ENCODE data around the gene CDV3.

The CDV3 gene

DNA sequence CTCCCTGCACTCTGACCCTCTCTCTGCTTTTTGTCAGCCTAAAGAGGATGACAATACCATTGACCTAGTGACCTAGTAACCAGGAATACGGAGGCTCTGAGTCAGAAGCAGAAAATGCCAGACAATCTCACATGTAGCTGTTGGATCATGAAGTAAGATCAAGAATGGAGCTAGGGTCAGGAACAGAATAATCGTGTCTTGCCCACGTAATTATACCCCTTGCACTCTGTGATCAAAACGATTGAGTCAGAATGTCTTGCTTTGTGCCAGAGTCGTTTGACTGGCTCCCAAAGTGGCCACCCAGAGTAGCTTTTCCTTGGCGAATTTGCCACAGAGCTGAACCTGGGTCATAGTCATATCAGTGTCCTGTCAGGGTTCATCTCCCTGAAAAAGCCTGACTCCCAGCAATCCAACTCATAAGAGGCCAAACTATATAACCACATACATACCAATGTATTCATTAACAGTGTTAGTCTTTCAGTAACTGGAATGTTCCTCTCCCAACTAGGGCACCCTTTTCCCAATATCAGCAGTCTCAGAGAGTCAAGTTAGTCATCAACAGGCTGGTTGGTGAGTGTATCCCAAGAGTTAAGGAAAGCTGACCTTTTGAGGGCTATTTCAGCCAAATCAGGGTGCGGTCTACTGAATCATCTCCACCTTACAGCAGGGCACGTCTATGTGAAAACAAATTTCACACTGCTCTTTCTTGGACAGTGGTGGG lies 5.0 kb upstream of the CDV3 start:
- DNase-seq (ENCODE audit: low spot score), result no peak

DNA sequence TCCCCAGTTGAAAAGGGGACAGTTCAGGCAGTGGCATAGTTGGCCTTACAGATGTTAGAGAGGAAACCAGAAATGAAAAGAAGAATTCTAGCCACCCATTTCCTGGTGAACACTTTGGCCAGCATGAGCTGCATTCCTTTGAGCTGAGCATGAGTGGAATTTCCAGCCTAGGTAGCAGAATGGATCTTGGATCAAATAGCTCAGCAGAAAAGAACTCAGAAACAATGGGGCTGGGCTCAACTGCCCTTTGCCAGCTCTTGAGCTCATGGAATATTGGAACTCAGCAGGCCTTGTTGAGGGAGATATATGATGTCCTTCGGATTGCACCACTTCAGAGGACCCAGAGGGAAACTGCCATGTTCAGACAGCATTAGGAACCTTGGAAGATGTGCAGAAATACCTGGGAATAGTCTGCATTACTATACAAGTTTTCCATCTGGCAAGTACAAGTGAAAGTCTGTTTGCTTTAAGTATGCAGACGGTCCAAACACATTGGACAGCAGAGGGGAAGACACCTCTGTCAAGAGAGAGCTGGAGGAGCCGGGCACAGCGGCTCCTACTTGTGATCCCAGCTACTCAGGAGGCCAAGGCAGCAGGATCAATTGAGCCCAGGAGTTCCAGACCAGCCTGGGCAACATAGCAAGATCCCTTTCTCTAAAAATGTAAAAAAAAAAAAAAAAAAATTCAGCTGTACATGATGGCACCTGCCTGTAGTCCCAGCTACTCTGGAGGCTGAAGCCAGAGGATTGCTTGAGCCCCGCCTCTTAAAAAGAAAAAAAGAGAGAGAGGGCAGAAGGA lies 3.1 kb upstream of the CDV3 start:
- no peak for DNase-seq (ENCODE audit: low spot score)

DNA sequence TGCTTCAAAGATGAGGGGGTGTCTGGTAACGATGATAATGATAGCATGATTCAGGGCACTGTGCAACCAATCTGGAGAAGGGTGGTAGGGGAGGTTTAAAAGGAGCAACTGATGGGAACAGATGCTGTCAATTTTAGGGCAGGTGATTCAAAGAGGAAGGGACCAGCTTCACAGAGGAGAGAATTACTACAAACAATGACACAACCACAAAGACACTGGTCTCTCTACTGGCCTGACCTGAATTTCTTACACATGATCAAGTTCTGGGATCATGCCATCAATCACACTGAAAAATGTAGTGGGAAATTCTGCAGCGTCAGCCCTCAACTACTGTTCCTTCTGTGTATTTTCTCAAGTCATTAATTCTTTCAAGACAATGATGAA lies 2.6 kb upstream of the CDV3 start:
- DNase-seq (ENCODE audit: low spot score), result no peak

DNA sequence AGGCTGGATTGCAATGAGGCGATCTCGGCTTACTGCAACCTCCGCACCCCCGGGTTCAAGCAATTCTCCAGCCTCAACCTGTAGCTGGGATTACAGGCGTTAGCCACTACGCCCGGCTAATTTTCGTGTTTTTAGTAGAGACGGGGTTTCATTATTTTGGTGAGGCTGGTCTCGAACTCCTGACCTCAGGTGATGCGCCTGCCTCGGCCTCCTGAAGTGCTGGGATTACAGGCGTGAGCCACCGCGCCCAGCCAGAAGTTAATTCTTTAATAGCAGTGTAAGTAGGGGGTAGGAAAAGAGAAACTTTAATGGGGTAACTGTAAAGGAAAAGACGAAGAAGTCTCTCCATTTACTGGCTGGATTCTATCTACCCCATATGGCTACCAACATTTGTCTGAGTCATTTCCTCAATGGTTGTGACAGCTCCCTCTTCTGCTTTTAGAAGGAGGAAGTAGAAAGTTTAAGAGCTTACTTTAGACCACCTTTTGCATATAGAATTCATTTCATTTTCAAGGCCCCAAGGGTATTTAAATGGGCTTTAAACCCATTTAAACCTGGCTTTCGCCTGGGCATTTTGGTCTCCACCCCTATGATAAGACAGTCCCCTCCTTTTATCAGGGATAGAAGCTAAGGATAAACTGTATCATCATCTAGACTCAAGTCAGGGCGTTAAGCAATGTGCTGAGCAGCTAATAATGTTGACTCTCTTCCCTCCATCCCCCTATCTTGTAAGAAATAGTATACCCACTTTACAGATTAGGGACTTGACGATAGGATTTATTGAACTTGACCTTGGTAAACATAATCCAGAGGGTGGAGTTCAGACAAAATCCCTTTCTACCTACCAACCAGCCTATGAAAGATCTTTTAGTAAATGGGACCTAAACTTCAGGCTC lies 1.1 kb upstream of the CDV3 start:
- DNase-seq (ENCODE audit: low spot score), result no peak

DNA sequence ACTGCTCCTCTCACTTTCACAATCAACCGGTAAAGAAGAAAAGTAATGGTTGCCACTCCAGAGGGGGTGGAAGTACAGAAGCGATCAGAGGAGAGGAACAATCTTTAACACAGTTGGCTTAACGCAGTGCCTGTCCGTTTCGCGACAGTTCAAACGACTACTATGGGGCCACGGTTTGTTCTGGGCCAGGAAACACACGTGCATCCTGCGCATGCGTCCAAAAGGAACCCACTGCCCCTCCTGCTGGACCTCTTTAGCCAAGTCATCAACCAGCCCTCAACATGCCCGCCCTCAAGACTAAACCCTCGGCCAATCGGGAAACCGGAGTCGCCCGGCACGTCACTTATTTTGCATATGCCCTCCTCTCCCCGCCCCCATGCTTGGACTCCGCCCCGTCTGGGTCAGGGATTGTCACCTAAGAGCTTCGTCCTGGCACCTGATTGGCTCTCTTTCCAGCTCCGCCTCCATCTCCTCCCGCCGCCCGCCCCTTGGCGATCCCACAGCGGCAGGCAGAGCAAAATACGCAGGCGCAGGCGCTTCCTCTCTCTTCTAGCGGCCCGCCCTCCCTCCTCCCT lies 345 bp upstream of the CDV3 start:
- peak; percentile 100 for DNase-seq (ENCODE audit: low spot score)

DNA sequence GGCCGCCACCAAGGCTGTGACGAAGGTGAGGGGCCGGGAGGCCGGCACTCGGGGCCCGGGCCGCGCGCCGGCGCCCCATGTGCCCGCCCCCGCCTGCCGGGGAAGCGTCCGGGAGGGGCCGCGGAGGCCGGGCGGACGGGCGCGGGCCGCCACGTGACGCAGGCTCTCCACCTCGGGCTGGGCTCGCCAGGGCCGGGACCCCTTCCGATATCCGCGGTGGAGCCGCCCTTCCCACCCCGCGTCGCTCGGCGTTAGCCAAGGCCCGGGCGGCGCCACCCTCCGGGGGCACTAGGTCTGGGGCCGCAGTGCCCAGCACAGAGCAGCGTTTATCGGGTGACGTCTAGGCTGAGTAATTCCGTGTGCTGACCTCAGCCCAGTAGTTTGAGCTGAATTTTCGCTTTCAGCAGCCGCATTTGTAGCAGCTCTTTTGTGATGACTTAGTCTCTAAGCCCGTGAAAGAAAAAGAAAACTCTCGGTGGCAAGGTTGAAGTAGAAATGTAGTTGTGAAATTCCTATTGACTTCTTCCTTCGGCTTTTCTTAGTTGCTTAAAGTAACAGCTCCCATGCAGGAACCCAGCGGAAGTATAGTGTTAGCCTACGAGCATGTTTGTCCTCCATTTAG lies 885 bp downstream of the CDV3 start:
- peak; percentile 80 for DNase-seq (ENCODE audit: low spot score)

DNA sequence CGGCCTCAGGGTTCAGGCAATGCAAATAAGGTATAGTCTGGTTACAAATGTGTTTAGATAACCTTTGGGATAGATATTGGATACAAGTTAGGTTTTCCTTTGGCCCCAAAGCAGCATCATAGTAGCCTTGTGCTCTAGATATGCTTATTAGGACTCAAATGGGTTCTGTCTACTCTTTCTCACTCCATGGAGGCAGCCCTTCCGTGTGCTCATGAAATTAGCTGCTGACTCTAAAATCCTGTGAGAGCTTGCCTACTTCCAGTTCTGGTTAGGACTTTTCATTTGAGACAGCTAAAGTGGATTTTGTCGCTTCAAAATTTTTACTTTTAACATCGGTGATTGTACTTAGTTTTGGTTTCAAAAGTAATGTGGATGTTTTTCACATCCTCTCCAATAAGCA lies 1.6 kb downstream of the CDV3 start:
- no peak for DNase-seq (ENCODE audit: low spot score)

DNA sequence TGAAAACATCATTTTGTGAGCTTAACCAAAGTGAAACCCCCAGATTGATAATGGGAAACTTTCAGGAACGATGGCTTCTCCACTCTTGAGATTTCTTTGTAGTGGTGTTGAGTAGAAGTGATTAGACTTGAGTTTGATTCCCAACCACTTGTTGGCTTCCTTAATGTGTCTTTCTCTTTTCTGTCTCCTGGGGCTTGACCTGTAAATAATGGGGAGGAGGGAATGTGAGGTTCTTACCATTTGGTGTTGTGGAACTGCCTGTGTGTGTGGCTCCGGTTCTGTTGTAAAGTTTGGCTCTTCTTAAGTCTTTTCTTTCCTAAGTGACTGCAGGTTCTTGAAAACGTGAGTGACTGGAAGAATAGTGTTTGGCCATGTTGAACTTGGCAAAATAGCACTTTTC lies 2.7 kb downstream of the CDV3 start:
- no peak for DNase-seq (ENCODE audit: low spot score)

DNA sequence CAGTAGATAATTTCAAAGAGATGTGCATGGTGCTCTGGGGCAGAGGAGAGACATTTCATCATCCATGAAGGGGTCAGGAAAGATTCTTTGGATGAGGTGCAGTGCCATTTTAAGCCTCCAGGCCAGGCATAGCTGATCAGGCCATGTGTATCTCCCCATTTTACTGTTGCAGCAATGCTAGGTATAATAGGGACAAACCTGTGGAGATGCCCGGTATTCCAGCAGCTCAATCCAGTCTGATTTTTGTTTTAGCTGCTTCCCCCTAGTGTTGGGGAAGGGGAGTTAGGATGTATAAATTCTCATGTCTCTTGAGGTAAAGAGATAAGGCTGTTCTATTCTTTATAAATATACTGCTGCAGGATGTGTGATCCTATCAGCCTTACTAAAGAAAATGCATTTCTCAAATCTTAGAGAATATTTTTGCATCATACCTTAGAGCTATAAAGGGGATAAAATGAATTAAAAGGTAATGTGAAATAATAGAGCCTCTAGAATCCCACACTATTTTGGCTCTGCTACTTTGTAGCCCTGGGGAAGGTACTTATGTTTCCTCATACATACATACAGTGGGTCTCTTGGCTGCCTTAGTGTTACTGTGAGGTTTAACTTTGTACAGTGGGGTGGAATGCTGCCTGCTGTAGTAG lies 5.2 kb downstream of the CDV3 start:
- no peak for DNase-seq (ENCODE audit: low spot score)

DNA sequence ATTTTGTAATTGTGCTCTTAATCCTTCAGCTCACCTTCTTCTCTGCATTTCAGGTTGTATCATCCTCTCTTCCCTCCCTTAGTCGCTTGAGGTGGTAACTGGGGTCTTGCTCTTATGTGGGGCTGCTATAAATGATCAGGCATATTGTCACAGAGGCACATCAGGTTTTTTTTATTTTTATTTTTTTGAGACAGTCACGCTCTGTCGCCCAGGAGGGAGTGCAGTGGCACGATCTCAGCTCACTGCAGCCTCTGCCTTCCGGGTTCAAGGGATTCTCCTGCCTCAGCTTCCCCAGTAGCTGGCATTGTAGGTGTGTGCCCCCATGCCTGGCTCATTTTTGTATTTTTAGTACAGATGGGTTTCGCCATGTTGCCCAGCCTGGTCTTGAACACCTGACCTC lies 9.9 kb downstream of the CDV3 start:
- no peak for DNase-seq (ENCODE audit: low spot score)

DNA sequence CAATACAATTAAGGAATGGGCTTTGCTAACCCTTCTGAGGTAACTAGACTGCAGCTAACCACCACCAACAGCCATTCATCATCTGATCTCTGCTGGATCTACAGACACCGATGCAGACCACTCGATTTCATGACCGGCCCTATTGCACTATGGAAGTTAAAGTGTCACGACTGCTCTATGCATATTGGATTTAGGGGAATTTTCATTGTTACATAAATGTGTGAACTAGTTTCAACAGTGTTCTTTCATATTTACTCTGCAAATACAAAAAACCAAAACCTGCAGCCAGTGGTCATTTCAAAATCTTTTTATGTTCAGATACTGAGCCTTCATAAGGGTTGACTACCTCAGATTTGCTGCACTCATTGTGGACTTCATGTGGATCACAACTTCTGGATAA lies 14.5 kb downstream of the CDV3 start:
- DNase-seq (ENCODE audit: low spot score), result no peak

DNA sequence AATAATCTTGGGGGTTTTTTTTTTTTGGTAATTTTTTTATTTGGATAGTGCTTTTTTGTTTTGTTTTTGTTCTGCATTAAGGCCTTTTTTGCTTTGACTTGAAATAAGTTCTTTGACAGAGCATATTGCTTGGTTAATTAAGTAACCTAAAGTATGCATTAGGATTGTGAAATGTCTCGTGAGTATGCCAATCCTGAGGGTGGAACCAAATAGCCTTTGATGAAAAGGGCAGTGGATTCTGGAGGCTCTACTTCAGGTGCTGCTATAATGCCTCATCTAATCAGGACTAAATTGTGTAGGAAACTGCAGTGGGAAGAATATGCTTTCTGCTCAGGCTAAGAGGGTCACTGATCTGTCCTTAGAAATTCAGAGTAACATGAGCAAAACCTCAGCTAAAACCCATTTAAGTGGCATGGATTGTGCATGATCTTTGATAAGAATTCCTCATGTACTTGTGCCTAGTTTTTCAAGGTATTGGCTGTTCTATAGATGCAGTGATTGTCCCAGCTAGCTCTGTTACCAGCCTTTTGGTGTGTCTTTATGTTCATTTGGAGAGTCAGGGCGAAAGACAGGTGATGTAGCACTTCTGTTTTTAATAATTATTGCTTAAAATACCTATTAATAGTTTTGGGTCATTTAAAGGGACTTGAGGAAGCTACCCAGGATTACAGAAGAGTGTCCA lies 15.4 kb downstream of the CDV3 start:
- no peak for DNase-seq (ENCODE audit: low spot score)

DNA sequence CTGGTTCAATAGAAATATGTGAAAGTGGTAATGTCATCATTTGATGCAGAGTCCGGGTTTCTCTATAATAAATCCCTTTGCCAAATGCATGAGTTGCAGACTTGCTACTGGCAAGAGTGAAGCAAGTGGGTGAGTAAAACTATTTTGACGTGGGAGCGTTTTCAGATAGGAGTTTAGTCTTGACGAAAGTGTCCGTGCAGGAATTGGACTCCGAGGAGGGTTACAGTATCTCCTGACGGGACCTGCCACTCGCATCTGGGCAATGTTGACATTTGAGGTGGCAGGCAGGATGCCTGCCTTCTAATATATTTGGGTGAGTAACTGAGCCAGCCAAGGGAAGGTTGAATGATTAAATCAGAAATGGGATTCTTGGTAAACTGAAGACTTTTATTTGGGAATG lies 16.0 kb downstream of the CDV3 start:
- no peak for DNase-seq (ENCODE audit: low spot score)

DNA sequence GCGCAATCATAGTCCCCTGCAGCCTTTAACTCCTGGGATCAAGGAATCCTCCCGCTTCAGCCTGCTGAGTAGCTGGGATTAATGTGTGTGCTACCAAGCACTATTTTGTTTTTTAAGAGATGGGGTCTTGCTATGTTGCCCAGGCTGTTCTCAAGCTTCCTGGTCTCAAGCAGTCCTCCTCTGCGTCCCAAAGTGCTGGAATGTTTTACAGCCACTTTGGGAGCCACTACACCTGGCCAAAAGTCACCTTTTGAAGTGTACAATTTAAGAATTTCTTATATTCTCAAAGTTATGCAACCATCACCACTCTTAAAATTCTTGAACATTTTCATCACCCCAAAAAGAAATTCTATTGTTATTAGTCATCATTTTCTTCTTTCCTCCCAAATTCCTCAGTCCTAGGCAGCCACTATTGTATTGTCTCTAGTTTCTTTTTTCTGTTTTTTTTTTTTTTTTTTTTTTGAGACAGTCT lies 17.8 kb downstream of the CDV3 start:
- DNase-seq (ENCODE audit: low spot score), result no peak

DNA sequence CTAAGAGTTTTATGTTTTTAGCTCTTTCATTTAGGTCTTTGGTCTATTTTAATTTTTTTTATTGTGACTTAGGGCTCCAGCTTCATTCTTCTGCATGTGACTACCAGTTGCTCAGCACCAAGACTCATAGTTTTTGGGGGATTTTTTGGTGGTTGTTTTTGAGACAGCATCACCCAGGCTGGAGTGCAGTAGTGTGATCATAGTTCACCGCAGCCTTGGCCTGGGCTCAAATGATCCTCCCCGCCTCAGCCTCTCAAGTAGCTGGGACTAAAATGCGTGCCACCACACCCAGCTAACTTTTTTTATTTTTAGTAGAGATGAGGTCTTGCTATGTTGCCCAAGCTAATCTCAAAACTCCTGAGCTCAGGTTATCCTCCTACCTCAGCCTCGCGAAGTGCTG lies 19.4 kb downstream of the CDV3 start:
- no peak for DNase-seq (ENCODE audit: low spot score)

DNA sequence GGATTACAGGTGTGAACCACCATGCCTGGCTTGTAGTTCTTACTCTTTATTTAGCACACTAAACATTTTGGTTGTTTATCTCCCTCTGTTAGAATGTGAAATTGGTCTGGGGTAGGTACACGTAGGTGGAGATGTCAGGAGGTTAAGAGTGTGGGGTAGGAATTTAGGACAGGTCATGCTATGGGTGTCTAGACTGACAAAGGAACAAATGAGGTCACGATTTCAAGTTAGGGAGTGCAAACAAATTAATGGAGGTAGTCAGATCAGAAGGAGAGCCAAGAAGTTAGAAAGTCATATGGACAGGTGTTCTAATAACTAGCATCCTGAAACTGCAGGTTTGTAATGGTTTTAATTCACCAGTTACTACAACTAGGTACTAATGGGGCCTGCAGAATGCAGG lies 19.8 kb downstream of the CDV3 start:
- DNase-seq (ENCODE audit: low spot score), result no peak

DNA sequence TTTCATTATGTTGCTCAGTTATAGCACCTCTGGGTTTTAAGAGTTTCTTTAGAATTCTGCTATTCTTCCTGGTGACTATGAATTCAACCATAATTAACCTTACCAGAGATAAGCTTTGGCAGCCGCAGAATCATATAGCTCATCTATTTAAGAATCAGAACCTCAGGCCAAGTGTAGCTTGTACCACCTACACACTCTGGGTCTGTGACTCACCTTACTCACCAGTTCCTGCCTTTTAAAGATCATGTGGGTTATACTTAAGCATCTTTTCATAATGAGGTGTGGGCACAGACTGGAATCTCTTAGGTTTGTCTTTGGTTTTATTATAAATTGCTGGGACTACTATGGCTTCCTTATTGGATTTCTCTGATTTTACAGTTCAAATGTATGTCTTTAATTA lies 21.9 kb downstream of the CDV3 start:
- no peak for DNase-seq (ENCODE audit: low spot score)

DNA sequence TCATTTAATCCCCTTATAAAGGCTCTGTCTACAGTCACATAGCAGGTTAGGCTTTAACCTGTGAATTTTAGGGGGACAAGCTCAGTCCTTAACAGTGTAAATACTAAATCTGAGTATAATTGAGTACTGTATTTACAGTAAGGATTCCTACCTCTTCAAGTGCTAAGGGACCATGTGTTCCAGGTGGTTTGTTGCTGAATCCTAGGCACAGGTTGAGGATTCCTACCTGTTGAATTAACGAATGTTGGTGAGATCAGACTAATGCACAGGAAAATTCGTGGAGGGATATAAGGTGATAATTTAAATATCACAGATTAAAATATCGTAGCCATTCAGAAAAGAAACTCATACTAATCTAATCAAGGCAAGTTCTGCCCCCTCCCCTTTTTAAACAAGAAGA lies 24.9 kb downstream of the CDV3 start:
- no peak for DNase-seq (ENCODE audit: low spot score)

DNA sequence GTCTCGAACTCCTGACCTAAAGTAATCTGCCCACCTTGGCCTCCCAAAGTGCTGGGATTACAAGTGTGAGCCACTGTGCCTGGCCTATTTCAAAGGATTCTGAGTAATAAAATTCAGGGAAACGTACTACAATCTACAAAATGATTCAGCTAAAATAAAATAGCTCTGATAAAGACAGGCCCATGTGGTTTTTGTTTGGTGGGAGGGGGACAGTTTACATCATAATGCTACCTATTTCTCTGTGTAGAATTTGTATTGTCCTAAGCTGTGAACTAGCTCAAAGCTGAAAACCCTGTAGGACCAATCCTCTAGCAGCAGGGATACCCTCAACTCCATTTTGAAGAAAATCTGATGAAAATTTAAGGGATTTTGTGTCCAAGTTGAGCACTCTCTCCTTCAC lies 25.8 kb downstream of the CDV3 start:
- no peak for DNase-seq (ENCODE audit: low spot score)

DNA sequence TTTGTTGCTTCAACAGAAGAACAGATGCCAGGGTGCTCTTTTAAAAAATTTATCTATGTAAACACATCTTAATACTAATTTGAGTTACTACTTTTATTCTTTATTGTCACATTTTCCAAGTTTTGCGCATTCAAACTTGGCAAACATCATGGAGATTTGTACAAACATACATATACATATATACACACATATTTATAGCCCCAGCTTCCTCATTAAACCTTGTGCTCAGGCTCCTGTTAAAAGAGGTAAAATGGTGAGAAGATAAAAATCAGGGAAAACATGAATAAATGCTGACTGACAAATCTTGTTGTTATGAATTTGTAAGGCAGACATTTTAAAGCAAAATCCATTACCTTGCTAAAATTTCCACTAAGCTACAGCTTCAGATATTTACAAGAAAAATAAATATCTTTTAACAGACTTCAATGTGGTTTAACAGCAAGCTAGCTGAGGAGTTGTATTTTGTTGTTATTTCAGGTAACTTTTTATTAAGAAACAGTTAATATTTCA lies 27.1 kb downstream of the CDV3 start:
- no peak for DNase-seq (ENCODE audit: low spot score)

DNA sequence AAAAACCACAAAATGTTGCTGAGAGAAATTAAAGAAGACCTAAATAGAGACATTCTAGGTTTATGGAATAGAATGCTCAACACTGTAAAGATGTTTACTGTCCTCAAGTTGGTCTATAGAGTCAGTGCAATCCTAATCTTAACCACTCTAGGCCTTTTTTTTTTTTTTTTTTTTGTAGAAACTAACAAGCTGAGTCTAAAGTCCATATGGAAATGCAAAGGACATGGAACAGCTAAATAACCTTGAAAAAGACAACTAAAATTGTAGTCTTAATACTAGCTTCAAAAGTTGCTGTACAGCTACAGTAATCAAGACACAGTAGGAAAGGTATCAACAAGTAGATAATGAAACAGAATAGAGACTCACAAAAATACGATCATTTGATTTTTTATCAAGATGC lies 32.9 kb downstream of the CDV3 start:
- no peak for DNase-seq (ENCODE audit: low spot score)
